ENCODE results near the gene PRSS58.
A peak's percentile ranks its signal among the peaks of the same experiment; 100 is the strongest.

The PRSS58 gene, protein sequence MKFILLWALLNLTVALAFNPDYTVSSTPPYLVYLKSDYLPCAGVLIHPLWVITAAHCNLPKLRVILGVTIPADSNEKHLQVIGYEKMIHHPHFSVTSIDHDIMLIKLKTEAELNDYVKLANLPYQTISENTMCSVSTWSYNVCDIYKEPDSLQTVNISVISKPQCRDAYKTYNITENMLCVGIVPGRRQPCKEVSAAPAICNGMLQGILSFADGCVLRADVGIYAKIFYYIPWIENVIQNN

GRCh38 chr7:142257958-142258357 lies at the start of gene PRSS58:
TSS of gene PRSS58 (minus strand) at chr7:142258058. CDS start at chr7:142257707, 351 bp downstream.
- DNase-seq, result no peak

GRCh38 chr7:142307246-142307900 lies 49.5 kb upstream of the PRSS58 start:
- no peak for DNase-seq

- no peak for DNase-seq
Measured at GRCh38 chr7:142303650-142304049, 45.8 kb upstream of the PRSS58 start.

DNA sequence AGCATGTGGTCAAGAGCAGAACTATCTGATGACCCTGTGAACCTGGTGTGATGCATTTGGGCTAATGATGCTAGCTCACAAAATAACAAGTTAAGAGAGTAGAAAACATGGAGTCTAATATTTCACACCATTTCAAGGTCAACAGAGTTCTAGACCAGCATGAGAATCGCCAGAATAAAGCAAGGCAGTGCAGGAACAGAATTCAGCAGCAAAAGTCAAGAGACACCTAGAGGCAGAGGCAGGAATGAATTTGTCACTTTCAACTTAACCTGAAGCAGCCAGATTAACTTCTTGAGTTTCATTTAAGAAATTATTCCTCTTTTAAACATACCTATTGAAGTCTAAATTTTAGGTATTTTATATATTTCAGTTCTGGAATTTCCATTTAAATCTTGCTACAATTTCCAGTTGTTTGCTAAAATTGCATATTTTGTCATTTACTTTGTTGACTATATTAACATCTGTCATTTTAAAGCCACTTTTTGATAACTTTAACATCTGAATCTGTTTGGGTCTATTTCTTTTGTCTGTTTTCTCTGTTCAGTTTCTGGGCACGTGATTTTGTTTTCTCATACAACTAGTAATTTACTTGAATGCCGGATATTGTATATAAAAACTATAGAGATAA lies 44.2 kb upstream of the PRSS58 start:
- no peak for DNase-seq

DNA sequence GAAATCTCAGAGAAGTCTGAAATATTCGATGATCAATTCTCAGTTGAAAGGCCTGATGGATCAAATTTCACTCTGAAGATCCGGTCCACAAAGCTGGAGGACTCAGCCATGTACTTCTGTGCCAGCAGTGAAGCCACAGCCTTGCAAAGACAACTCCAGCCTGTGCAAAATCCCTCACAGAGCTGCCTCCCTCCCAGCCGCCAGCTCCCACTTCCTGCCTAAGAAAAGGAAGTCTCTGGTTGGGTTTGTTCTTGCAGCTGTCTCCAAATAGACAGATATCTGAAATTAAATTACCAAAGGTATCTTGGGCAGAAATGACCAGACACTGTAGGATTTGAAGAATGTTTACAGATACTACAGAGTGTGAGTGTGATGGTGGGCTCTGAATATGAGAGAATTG lies 43.4 kb upstream of the PRSS58 start:
- DNase-seq, result no peak

DNA sequence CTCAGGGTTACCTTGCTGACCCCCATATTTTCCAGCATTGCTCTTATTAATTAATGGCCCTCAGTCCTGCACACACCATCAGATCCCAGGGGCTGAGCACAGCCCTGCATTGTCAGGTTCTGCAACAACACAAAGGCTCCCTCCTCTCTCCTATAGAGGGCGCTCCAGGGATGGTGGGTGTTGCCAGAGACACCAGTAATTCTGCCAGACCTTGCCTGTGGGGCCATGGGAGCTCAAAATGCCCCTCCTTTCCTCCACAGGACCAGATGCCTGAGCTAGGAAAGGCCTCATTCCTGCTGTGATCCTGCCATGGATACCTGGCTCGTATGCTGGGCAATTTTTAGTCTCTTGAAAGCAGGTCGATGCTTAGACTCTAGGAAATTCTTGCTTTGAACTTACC lies 42.8 kb upstream of the PRSS58 start:
- peak; percentile 39 to 53 for DNase-seq

GRCh38 chr7:142299237-142299781 lies 41.5 kb upstream of the PRSS58 start:
- no peak for DNase-seq

GRCh38 chr7:142298627-142299026 lies 40.8 kb upstream of the PRSS58 start:
- DNase-seq, result no peak

- DNase-seq, result no peak
Measured at GRCh38 chr7:142298009-142298408, 40.2 kb upstream of the PRSS58 start.

DNA sequence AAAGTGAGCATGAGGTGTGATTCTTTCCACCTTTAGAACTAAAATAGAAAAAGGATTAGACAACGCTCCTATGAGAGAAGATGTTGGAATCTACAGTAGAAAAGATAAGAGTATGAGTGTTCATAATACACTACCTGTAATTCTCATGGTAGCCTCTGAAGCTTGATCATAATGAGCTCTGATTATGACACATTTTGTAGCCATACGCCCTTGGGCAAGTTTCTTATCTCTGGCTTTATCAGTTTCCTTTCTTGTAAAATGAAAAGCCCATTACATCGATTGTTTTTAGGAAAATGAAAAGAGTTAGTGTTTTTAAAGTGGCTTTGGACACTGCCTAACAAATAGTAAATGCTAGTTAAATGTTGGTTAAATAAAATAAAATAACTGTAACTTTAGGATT lies 22.4 kb upstream of the PRSS58 start:
- no peak for DNase-seq

GRCh38 chr7:142279601-142280000 lies 21.7 kb upstream of the PRSS58 start:
- DNase-seq, result no peak

- DNase-seq, result no peak
Measured at GRCh38 chr7:142275028-142275427, 17.2 kb upstream of the PRSS58 start.

- no peak for DNase-seq
Measured at GRCh38 chr7:142272841-142273240, 15.0 kb upstream of the PRSS58 start.

DNA sequence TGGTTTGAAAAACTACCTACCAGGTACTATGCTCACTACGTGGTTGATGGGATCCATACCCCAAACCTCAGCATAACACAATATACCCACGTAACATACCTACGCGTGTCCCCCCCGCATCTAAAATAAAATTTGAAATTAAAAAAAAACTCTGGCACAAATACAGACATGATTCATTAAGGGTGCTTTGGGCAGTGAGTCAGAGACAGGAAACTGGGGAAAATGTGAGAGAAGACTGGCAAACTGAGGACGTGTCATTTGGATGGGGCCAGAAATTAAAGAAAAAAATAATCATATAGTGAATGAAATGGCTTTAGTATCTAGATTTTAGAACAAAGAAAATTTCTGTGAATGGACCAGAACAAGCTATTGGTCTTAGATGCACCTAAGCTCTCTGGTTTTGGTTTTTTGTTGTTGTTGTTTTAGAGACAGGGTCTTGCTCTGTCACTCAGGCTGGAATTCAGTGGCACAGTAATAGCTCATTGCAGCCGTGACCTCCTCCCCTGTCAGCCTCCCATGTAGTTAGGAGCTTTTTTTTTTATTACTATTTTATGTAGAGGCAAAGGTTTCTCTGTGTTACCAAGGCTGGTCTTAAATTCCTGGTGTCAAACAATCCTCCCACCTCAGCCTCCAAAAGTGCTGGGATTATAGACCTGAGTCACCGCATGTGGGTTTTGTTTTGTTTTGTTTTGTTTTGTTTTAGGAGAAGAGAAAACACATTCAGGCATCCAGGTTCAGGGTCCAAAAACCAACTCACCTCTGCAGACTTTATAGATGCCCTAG lies 5.9 kb upstream of the PRSS58 start:
- DNase-seq, result no peak

DNA sequence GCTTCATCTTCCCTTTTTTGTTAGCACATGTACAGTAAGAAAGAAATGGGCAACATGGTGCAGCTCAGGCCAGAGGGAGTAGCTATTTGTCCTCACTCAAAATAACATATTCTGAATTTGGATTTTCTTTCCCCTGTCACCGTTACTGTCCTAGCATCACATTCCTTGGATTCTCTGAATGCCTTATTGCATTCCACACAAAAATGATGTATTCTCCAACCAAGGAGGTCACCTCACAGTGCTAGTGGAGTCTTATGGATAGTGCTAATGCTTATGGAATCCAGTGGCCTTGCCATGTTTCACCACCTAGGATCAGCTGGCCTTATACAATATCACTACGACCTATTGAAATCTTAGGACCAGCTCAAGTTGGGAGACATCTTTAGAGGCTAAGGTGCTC lies 7.2 kb downstream of the PRSS58 start:
- DNase-seq, result no peak

GRCh38 chr7:142249918-142250317 lies 7.9 kb downstream of the PRSS58 start:
- DNase-seq, result no peak

GRCh38 chr7:142248166-142249160 lies 9.4 kb downstream of the PRSS58 start:
- no peak for DNase-seq

- no peak for DNase-seq
Measured at GRCh38 chr7:142243823-142244222, 14.0 kb downstream of the PRSS58 start.

GRCh38 chr7:142240546-142240945 lies 17.3 kb downstream of the PRSS58 start:
- no peak for DNase-seq

GRCh38 chr7:142231716-142232115 lies 26.1 kb downstream of the PRSS58 start:
- DNase-seq, result no peak

GRCh38 chr7:142228537-142229104 lies 29.2 kb downstream of the PRSS58 start:
- no peak for DNase-seq

Data from activated CD4-positive, alpha-beta T cell treated with anti-CD3 and anti-CD28 coated beads, Interleukin-2, amount 50 U/mL, for 48 hours (primary cell).